ENCODE data around the gene MANF. TPM values are rescaled to one million over a fixed set of nuclear protein-coding genes. Genes with fewer than 3 reads are reported as not detected.

The MANF gene
- total RNA-seq, 2 donors from 2014 or later = 198 to 250 TPM

- no peaks in the 10 kb centered on the region for H3K27me3 Mint-ChIP-seq
- H3K4me3 Mint-ChIP-seq = no peak overlapping the region
- ATAC-seq (peak in 1 of 2 donors; percentile 48), DNase-seq (ENCODE audit: low spot score) (no peak)
- H3K27ac Mint-ChIP-seq = no peak overlapping the region
- H3K36me3 Mint-ChIP-seq = peaks cover 6% of the 10 kb centered on the region
- no peaks in the 10 kb centered on the region for H3K9me3 Mint-ChIP-seq
- H3K4me1 Mint-ChIP-seq (ENCODE audit: low read depth in 2 of 2) = peaks cover 12 to 24% of the 10 kb centered on the region in 2 donors
Measured at GRCh38 chr3:51400166-51400565, 15.1 kb downstream of the MANF start.

- H3K27me3 Mint-ChIP-seq = no peaks in the 10 kb centered on the region
- DNase-seq (ENCODE audit: low spot score) (no peak), ATAC-seq (no peak)
- no peak overlapping the region for H3K27ac Mint-ChIP-seq
- H3K4me1 Mint-ChIP-seq (ENCODE audit: low read depth in 2 of 2) = peaks cover 7 to 19% of the 10 kb centered on the region in 2 donors
- H3K4me3 Mint-ChIP-seq = no peak overlapping the region
- H3K36me3 Mint-ChIP-seq = peaks cover 6% of the 10 kb centered on the region
- no peaks in the 10 kb centered on the region for H3K9me3 Mint-ChIP-seq
Measured at GRCh38 chr3:51401735-51402134, 16.6 kb downstream of the MANF start.

- H3K36me3 Mint-ChIP-seq = peaks cover 6% of the 10 kb centered on the region
- no peak for ATAC-seq
- H3K9me3 Mint-ChIP-seq = no peaks in the 10 kb centered on the region
Measured at GRCh38 chr3:51403675-51404074, 18.6 kb downstream of the MANF start.

GRCh38 chr3:51408021-51408420 lies 22.9 kb downstream of the MANF start:
- H3K36me3 Mint-ChIP-seq = peaks cover 16% of the 10 kb centered on the region
- H3K4me1 Mint-ChIP-seq (ENCODE audit: low read depth in 2 of 2) = peaks cover 6 to 13% of the 10 kb centered on the region in 2 donors
- no peaks in the 10 kb centered on the region for H3K9me3 Mint-ChIP-seq
- ATAC-seq (no peak), DNase-seq (ENCODE audit: low spot score) (no peak)
- no peak overlapping the region for H3K4me3 Mint-ChIP-seq
- H3K27ac Mint-ChIP-seq = no peak overlapping the region
- H3K27me3 Mint-ChIP-seq = no peaks in the 10 kb centered on the region

More at GRCh38 chr3:51403675-51404074, 18.6 kb downstream of the MANF start:
- H3K27me3 Mint-ChIP-seq = no peaks in the 10 kb centered on the region
- H3K4me1 Mint-ChIP-seq (ENCODE audit: low read depth in 2 of 2) = peaks cover 6 to 15% of the 10 kb centered on the region in 2 donors
- no peak for DNase-seq (ENCODE audit: low spot score)
- no peak overlapping the region for H3K27ac Mint-ChIP-seq
- no peak overlapping the region for H3K4me3 Mint-ChIP-seq

- DNase-seq (ENCODE audit: low spot score) = no peak
- Mint-ChIP-seq H3K4me3 (no peak overlapping the region), H3K4me1 (ENCODE audit: low read depth in 2 of 2) (peaks cover 6 to 10% of the 10 kb centered on the region in 2 donors), H3K27me3 (no peaks in the 10 kb centered on the region), H3K27ac (no peak overlapping the region), H3K36me3 (peaks cover 18% of the 10 kb centered on the region), H3K9me3 (no peaks in the 10 kb centered on the region)
- ATAC-seq = no peak
Measured at GRCh38 chr3:51408813-51409212, 23.7 kb downstream of the MANF start.

GRCh38 chr3:51422211-51422610 lies 37.1 kb downstream of the MANF start:
- ATAC-seq = no peak
- H3K4me1 Mint-ChIP-seq (ENCODE audit: low read depth in 2 of 2) = peaks cover 0 to 4% of the 10 kb centered on the region in 2 donors
- no peaks in the 10 kb centered on the region for H3K9me3 Mint-ChIP-seq
- H3K4me3 Mint-ChIP-seq = no peak overlapping the region
- DNase-seq (ENCODE audit: low spot score) = no peak
- peaks cover 26% of the 10 kb centered on the region for H3K36me3 Mint-ChIP-seq
- H3K27ac Mint-ChIP-seq = no peak overlapping the region
- H3K27me3 Mint-ChIP-seq = no peaks in the 10 kb centered on the region

GRCh38 chr3:51426921-51427320 lies 41.8 kb downstream of the MANF start:
- peaks cover 9% of the 10 kb centered on the region for H3K36me3 Mint-ChIP-seq
- ATAC-seq = no peak
- H3K27me3 Mint-ChIP-seq = no peaks in the 10 kb centered on the region
- no peak overlapping the region for H3K4me3 Mint-ChIP-seq
- DNase-seq (ENCODE audit: low spot score) = no peak
- H3K27ac Mint-ChIP-seq = no peak overlapping the region
- H3K4me1 Mint-ChIP-seq (ENCODE audit: low read depth in 2 of 2) = peaks cover 0 to 4% of the 10 kb centered on the region in 2 donors
- H3K9me3 Mint-ChIP-seq = no peaks in the 10 kb centered on the region

GRCh38 chr3:51429138-51429537 lies 44.0 kb downstream of the MANF start:
- ATAC-seq = no peak
- no peak for DNase-seq (ENCODE audit: low spot score)

GRCh38 chr3:51434110-51434509 lies 49.0 kb downstream of the MANF start:
- H3K27me3 Mint-ChIP-seq = no peaks in the 10 kb centered on the region
- H3K27ac Mint-ChIP-seq = no peak overlapping the region
- DNase-seq (ENCODE audit: low spot score) (no peak), ATAC-seq (no peak)
- peaks cover 6 to 7% of the 10 kb centered on the region in 2 donors for H3K4me1 Mint-ChIP-seq (ENCODE audit: low read depth in 2 of 2)
- peaks cover 4% of the 10 kb centered on the region for H3K36me3 Mint-ChIP-seq
- no peaks in the 10 kb centered on the region for H3K9me3 Mint-ChIP-seq
- H3K4me3 Mint-ChIP-seq = no peak overlapping the region

More at GRCh38 chr3:51429138-51429537, 44.0 kb downstream of the MANF start:
- peaks cover 4% of the 10 kb centered on the region for H3K36me3 Mint-ChIP-seq
- H3K4me1 Mint-ChIP-seq (ENCODE audit: low read depth in 2 of 2) = no peaks in the 10 kb centered on the region
- no peak overlapping the region for H3K4me3 Mint-ChIP-seq
- H3K27ac Mint-ChIP-seq = no peak overlapping the region
- H3K27me3 Mint-ChIP-seq = no peaks in the 10 kb centered on the region
- H3K9me3 Mint-ChIP-seq = no peaks in the 10 kb centered on the region

- Mint-ChIP-seq H3K4me3 (no peak overlapping the region), H3K27ac (peak overlapping the region in 1 of 2 donors; percentile 8), H3K9me3 (no peaks in the 10 kb centered on the region), H3K27me3 (no peaks in the 10 kb centered on the region), H3K4me1 (ENCODE audit: low read depth in 2 of 2) (peaks cover 6 to 7% of the 10 kb centered on the region in 2 donors), H3K36me3 (peaks cover 4% of the 10 kb centered on the region)
- ATAC-seq (peak; percentile 59 to 71), DNase-seq (ENCODE audit: low spot score) (no peak)
Measured at GRCh38 chr3:51434746-51435327, 49.7 kb downstream of the MANF start.

GRCh38 chr3:51436998-51437639 lies 52.0 kb downstream of the MANF start:
- DNase-seq (ENCODE audit: low spot score) (no peak), ATAC-seq (no peak)
- no peaks in the 10 kb centered on the region for H3K9me3 Mint-ChIP-seq
- peaks cover 7 to 9% of the 10 kb centered on the region in 2 donors for H3K4me1 Mint-ChIP-seq (ENCODE audit: low read depth in 2 of 2)
- no peaks in the 10 kb centered on the region for H3K27me3 Mint-ChIP-seq
- peaks cover 17% of the 10 kb centered on the region for H3K36me3 Mint-ChIP-seq
- H3K27ac Mint-ChIP-seq = no peak overlapping the region
- H3K4me3 Mint-ChIP-seq = no peak overlapping the region

Other genes with a start within 250 kb of the MANF start
- 10 to 100 TPM; 25.7 to 36.0 TPM for gene RBM15B, start 6.0 kb downstream of the MANF start, total RNA-seq
- gene DCAF1, start 114.7 kb downstream of the MANF start, total RNA-seq = 10 to 100 TPM; 40.0 to 46.9 TPM
- gene RAD54L2, start 153.4 kb downstream of the MANF start, total RNA-seq = 10 to 100 TPM; 45.5 to 63.4 TPM

Data from natural killer cell treated with Interleukin-12 subunit alpha and Interleukin-12 subunit beta and Interleukin-15 and Interleukin-18, amount 100 ng/mL, for 72 hours (primary cell).